NCI-H2196 treated with DMSO at 0.1 percent for 48 hours (cell line): Measurements from ENCODE around the gene JMJD4.
A peak's percentile ranks its signal among the peaks of the same experiment; 100 is the strongest.

Experiments
- DNase-seq: peaks from one replicate; lab custom pipeline; 2025; ENCODE audit not compliant: unreplicated experiment; lab: John Stamatoyannopoulos, UW

The JMJD4 gene

GRCh38 chr1:227753999-227754711 lies 19.1 kb upstream of the JMJD4 start:
- DNase-seq, result peak; percentile 33

GRCh38 chr1:227749916-227750710 lies 15.0 kb upstream of the JMJD4 start:
- DNase-seq, result no peak

- no peak for DNase-seq
Observed at GRCh38 chr1:227749225-227749624, 14.1 kb upstream of the JMJD4 start.

- no peak for DNase-seq
Observed at GRCh38 chr1:227748496-227749182, 13.5 kb upstream of the JMJD4 start.

GRCh38 chr1:227747948-227748495 lies 12.9 kb upstream of the JMJD4 start:
- DNase-seq, result no peak

- no peak for DNase-seq
Observed at GRCh38 chr1:227747382-227747781, 12.3 kb upstream of the JMJD4 start.

GRCh38 chr1:227746676-227747075 lies 11.6 kb upstream of the JMJD4 start:
- DNase-seq, result no peak

- no peak for DNase-seq
Observed at GRCh38 chr1:227745568-227746265, 10.6 kb upstream of the JMJD4 start.

- peak; percentile 20 for DNase-seq
Observed at GRCh38 chr1:227744668-227745067, 9.6 kb upstream of the JMJD4 start.

GRCh38 chr1:227742738-227743715 lies 7.9 kb upstream of the JMJD4 start:
- DNase-seq, result no peak

- no peak for DNase-seq
Observed at GRCh38 chr1:227741166-227741870, 6.2 kb upstream of the JMJD4 start.

GRCh38 chr1:227740401-227740960 lies 5.4 kb upstream of the JMJD4 start:
- no peak for DNase-seq

- no peak for DNase-seq
Observed at GRCh38 chr1:227739636-227740035, 4.5 kb upstream of the JMJD4 start.

- DNase-seq, result no peak
Observed at GRCh38 chr1:227738820-227739219, 3.7 kb upstream of the JMJD4 start.

GRCh38 chr1:227736814-227737432 lies 1.8 kb upstream of the JMJD4 start:
- DNase-seq, result no peak

GRCh38 chr1:227735539-227736285 lies 610 bp upstream of the JMJD4 start:
- DNase-seq, result no peak

GRCh38 chr1:227734546-227734855 lies 601 bp downstream of the JMJD4 start:
- DNase-seq, result no peak
